ENCODE measurements around the gene TNRC6A. TPM values are rescaled to one million over a fixed set of nuclear protein-coding genes. Genes with fewer than 3 reads are reported as not detected.
"Not testable (repeated sequence)": the region's sequence is repeated elsewhere in the genome, so short reads cannot be mapped to it uniquely, and the experiment has no call there.

The TNRC6A gene
- total RNA-seq, 2 donors from 2014 or later, result 40.5 to 47.8 TPM

- not testable (repeated sequence) for H3K9me3 Mint-ChIP-seq; H3K4me1 Mint-ChIP-seq; H3K36me3 Mint-ChIP-seq (ENCODE audit: low read depth); H3K4me3 Mint-ChIP-seq; H3K27me3 Mint-ChIP-seq; H3K27ac Mint-ChIP-seq; ATAC-seq (replicated peaks)
Observed at GRCh38 chr16:24845031-24845365, 115.5 kb downstream of the TNRC6A start.

DNA sequence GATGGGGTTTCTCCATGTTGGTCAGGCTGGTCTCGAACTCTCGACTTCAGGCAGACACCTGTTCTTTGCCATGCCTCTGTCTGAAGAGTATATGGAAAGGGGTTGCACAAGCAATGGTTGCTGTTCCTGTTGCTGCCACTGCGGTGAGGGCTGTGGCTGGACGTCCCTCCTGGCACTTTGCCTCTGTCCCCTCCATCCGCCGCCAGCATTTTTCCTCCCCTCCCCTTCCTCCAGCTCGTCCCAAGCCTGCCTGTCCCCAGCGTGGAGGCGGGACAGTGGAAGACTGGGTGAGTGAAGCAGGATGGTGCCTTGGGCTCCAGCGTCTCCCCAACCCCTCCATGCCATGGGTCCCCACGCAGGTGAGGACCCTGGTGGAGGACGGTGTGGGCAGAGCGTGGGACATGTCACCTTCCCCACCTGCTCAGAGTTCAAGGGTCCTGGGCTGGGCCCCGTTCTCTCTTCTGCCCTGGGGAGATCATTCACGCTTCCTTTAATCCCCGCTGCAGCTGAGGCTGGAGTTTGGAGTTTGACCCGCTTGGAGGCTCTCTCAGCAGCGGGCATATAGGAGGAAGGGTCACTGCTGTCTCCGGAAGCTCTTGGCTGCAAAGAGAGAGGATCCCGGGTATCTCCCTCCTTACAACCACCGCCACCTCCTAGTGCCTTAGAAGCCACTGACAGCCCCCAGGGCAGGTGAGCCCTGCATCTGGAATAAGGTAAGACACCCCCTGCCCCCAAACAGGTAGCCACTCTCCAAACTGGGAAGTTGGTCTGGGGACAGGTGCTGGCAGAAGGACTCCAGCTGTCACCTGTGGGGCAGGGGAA, 116.5 kb downstream of the TNRC6A start, which contains the start of gene SLC5A11:
Gene SLC5A11, plus strand, starts transcription at position 238 of the 822 bp plus-strand sequence. CDS start 12,681 bp downstream, outside the sequence.
- H3K9me3 Mint-ChIP-seq, result no peaks in the 10 kb centered on the region
- no peaks in the 10 kb centered on the region for H3K36me3 Mint-ChIP-seq (ENCODE audit: low read depth)
- H3K27me3 Mint-ChIP-seq, result peaks cover 3% of the 10 kb centered on the region
- H3K4me3 Mint-ChIP-seq, result no peak within 1 kb of the TSS
- no peak within 1 kb of the TSS for H3K27ac Mint-ChIP-seq
- peaks cover 8% of the 10 kb centered on the region for H3K4me1 Mint-ChIP-seq
- ATAC-seq (replicated peaks), result no peak

DNA sequence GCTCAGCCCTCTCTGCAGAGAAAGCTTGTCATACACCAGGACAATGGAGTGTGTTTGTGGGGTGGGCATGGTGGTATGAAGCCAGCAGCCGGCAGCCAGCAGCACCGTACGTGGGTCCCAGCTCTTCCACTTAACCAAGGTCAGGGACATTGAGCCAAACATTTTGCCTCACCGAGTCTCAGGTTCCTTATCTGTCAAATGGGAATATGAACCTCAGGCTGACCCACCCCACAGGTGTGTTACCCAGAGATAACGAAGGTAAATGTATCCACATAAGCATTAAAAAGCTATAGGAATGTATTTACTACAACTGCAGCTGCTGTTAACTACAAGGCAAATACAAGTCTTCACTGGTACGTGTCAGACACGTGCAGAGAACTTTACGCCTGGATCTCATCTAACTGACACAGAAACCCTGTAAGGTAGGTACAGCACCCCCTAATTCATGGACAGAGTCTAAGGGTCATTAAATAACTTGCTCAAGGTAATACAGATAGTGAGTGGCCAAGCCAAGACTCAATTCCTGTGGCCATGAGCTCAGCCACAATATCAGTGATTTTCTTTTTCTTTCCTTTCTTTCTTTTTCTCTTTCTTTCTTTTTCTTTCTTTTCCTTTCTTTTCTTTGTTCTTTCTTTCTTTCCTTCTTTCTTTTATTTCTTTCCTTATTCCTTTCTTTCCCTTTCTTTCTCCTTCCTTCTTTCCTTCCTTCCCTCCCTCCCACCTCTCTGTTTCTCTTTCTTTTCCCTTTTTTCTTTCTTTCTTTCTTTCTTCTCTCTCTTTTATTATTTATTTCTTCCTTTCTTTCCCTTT, 117.3 kb downstream of the TNRC6A start:
- H3K36me3 Mint-ChIP-seq (ENCODE audit: low read depth), result no peaks in the 10 kb centered on the region
- peaks cover 3% of the 10 kb centered on the region for H3K27me3 Mint-ChIP-seq
- H3K4me1 Mint-ChIP-seq, result peaks cover 11% of the 10 kb centered on the region
- ATAC-seq (replicated peaks), result no peak
- H3K4me3 Mint-ChIP-seq, result no peak overlapping the region
- no peak overlapping the region for H3K27ac Mint-ChIP-seq
- no peaks in the 10 kb centered on the region for H3K9me3 Mint-ChIP-seq

GRCh38 chr16:24847358-24847664, 117.9 kb downstream of the TNRC6A start:
- Mint-ChIP-seq H3K27me3 (peaks cover 3% of the 10 kb centered on the region), H3K36me3 (ENCODE audit: low read depth) (no peaks in the 10 kb centered on the region), H3K9me3 (no peaks in the 10 kb centered on the region)

GRCh38 chr16:24848065-24848464, 118.6 kb downstream of the TNRC6A start:
- peaks cover 3% of the 10 kb centered on the region for H3K27me3 Mint-ChIP-seq
- H3K36me3 Mint-ChIP-seq (ENCODE audit: low read depth), result no peaks in the 10 kb centered on the region
- ATAC-seq (replicated peaks), result no peak
- H3K4me1 Mint-ChIP-seq, result peaks cover 16% of the 10 kb centered on the region
- no peak overlapping the region for H3K27ac Mint-ChIP-seq
- H3K9me3 Mint-ChIP-seq, result no peaks in the 10 kb centered on the region
- no peak overlapping the region for H3K4me3 Mint-ChIP-seq

More at GRCh38 chr16:24847358-24847664, 117.9 kb downstream of the TNRC6A start:
- no peak for ATAC-seq (replicated peaks)
- Mint-ChIP-seq H3K27ac (no peak overlapping the region), H3K4me1 (peaks cover 16% of the 10 kb centered on the region), H3K4me3 (no peak overlapping the region)

DNA sequence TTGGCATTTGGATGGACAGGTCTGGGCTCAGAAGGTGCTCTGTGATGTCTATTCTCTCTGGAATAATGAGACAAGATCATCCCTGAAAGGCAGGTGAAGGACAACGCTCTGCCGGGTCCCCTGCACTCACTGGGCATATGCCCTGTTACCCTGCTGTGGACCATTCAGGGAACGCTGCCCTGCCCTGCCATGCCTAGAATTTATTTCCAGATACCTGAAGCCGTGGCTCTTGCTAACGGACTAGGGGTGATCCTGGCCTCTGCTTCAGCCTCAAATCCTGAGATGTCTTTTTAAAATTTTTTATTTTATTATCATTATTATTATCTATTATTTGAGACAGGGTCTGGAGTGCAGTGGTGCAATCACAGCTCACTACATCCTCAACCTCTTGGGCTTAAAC, 120.2 kb downstream of the TNRC6A start:
- ATAC-seq (replicated peaks), result no peak
- no peaks in the 10 kb centered on the region for H3K9me3 Mint-ChIP-seq
- no peak overlapping the region for H3K27ac Mint-ChIP-seq
- no peak overlapping the region for H3K4me3 Mint-ChIP-seq
- no peaks in the 10 kb centered on the region for H3K36me3 Mint-ChIP-seq (ENCODE audit: low read depth)
- peaks cover 12% of the 10 kb centered on the region for H3K4me1 Mint-ChIP-seq
- peaks cover 3% of the 10 kb centered on the region for H3K27me3 Mint-ChIP-seq

DNA sequence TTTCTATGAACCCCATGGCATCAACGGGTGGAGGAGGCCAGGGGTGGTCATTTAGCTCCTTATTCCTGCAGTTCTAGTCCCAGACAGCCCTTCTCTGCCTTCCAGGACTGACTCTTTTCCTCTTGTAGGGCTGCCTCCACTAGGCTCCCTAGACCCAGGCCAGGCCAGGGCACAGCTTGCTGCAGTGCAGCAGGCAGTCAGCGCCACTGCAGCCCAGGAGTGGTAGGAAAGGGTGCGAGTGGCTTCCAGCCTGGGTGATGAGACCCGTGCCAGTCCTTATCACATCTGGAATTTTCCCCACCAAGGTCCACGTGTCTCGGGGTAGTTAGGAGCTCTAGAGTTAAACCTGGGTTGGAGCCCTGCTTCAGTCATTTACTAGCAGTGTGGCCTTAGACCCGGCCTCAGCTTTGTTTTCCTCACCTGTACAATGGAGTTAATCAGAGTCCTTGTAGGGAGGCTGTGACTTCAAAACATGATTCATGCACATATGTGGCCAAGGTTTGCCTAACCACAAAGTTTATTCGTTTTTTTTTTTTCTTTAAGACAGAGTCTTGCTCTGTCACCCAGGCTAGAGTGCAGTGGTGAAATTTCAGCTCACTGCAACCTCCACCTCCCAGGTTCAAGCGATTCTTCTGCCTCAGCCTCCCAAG, 121.0 kb downstream of the TNRC6A start:
- Mint-ChIP-seq H3K9me3 (no peaks in the 10 kb centered on the region), H3K27ac (peak overlapping the region; percentile 72), H3K4me1 (peaks cover 12% of the 10 kb centered on the region), H3K27me3 (peaks cover 3% of the 10 kb centered on the region), H3K36me3 (ENCODE audit: low read depth) (no peaks in the 10 kb centered on the region), H3K4me3 (peak overlapping the region; percentile 23)
- peak; percentile 80 for ATAC-seq (replicated peaks)

DNA sequence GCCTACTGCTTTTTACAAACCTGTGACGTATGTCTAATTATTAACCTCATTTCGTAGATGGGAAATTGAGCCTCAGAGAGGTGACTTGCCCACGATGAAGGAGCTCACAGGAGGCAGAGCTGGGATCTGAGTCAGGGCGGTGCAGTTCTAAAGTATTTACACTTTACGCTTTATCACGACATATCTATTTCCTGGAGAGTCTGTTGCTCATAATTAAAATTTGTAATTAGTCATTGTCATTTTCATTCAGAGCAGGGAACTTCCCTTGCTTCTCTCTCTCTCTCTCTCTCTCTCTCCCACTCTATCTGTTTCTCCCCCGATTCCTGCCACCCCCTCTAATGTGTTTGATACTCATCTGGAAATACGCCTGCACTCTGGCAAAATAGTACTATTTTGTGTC, 122.2 kb downstream of the TNRC6A start:
- ATAC-seq (replicated peaks), result peak; percentile 87
- Mint-ChIP-seq H3K27ac (peak overlapping the region; percentile 3), H3K27me3 (peaks cover 7% of the 10 kb centered on the region), H3K4me3 (peak overlapping the region; percentile 41), H3K36me3 (ENCODE audit: low read depth) (no peaks in the 10 kb centered on the region), H3K9me3 (no peaks in the 10 kb centered on the region), H3K4me1 (peaks cover 12% of the 10 kb centered on the region)

DNA sequence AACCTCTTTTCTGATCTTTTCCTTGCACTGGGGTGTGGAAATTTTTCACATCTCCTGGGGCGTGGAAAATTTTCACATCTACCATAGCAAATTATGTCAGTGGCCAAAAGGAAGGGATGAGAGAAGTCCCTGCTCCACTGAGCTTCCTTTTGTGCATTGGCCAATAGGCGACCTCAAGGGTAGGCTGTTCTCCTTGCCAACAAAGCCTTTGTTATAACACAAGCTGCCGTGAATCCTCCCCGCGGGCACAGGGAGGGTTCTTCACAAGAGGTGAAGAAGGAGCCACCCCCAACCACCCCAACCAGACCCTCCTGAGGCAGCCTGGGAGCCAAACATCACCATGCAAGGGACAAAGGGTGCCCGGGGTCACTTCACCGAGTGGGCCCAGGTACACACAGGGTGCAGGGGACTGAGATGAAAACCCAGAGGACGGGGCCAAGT, 122.8 kb downstream of the TNRC6A start:
- Mint-ChIP-seq H3K27me3 (peaks cover 7% of the 10 kb centered on the region), H3K36me3 (ENCODE audit: low read depth) (no peaks in the 10 kb centered on the region), H3K4me1 (peaks cover 12% of the 10 kb centered on the region), H3K9me3 (no peaks in the 10 kb centered on the region), H3K4me3 (peak overlapping the region; percentile 41), H3K27ac (peak overlapping the region; percentile 3)
- ATAC-seq (replicated peaks), result no peak

- Mint-ChIP-seq H3K36me3 (ENCODE audit: low read depth) (no peaks in the 10 kb centered on the region), H3K4me1 (peaks cover 12% of the 10 kb centered on the region), H3K9me3 (no peaks in the 10 kb centered on the region), H3K27me3 (peaks cover 11% of the 10 kb centered on the region), H3K27ac (no peak overlapping the region), H3K4me3 (no peak overlapping the region)
- ATAC-seq (replicated peaks), result peak; percentile 20
Observed at GRCh38 chr16:24853169-24853824, 123.8 kb downstream of the TNRC6A start.

DNA sequence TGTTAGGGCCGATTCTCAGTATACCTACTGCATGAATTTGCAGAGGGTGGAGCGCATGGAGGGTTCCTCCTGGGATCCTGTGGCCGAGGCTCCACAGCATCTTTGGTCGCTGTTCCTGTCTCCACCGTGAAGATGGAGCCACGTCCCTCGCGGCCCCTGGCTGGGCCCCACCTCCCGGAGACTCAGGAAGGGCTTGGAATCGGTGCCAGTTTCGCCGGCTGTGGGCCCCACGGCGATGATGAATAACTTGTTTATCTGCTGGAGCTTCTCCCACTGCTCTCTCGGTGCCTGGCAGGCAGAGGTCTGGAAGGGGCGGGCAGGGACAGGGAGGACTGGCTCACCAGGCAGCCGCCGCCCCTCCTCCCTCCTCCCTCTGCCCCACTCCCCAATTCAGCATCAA, 124.4 kb downstream of the TNRC6A start:
- H3K27ac Mint-ChIP-seq, result no peak overlapping the region
- H3K27me3 Mint-ChIP-seq, result peaks cover 13% of the 10 kb centered on the region
- peaks cover 12% of the 10 kb centered on the region for H3K4me1 Mint-ChIP-seq
- no peak overlapping the region for H3K4me3 Mint-ChIP-seq
- no peaks in the 10 kb centered on the region for H3K36me3 Mint-ChIP-seq (ENCODE audit: low read depth)
- H3K9me3 Mint-ChIP-seq, result no peaks in the 10 kb centered on the region
- ATAC-seq (replicated peaks), result no peak

- Mint-ChIP-seq H3K4me1 (peaks cover 12% of the 10 kb centered on the region), H3K27ac (no peak overlapping the region)
Observed at GRCh38 chr16:24854607-24855171, 125.2 kb downstream of the TNRC6A start.

GRCh38 chr16:24855678-24856077, 126.2 kb downstream of the TNRC6A start:
- Mint-ChIP-seq H3K27me3 (peaks cover 13% of the 10 kb centered on the region), H3K9me3 (no peaks in the 10 kb centered on the region), H3K27ac (no peak overlapping the region), H3K4me1 (peaks cover 7% of the 10 kb centered on the region), H3K36me3 (ENCODE audit: low read depth) (no peaks in the 10 kb centered on the region), H3K4me3 (no peak overlapping the region)
- ATAC-seq (replicated peaks), result no peak

More at GRCh38 chr16:24854607-24855171, 125.2 kb downstream of the TNRC6A start:
- no peak overlapping the region for H3K4me3 Mint-ChIP-seq
- H3K36me3 Mint-ChIP-seq (ENCODE audit: low read depth), result no peaks in the 10 kb centered on the region
- peaks cover 13% of the 10 kb centered on the region for H3K27me3 Mint-ChIP-seq
- no peak for ATAC-seq (replicated peaks)
- no peaks in the 10 kb centered on the region for H3K9me3 Mint-ChIP-seq

GRCh38 chr16:24856871-24857270, 127.4 kb downstream of the TNRC6A start:
- H3K9me3 Mint-ChIP-seq; ATAC-seq (replicated peaks): not testable (repeated sequence)

More at GRCh38 chr16:24856871-24857270, 127.4 kb downstream of the TNRC6A start:
- peaks cover 13% of the 10 kb centered on the region for H3K27me3 Mint-ChIP-seq
- not testable (repeated sequence) for H3K4me3 Mint-ChIP-seq; H3K36me3 Mint-ChIP-seq (ENCODE audit: low read depth); H3K27ac Mint-ChIP-seq; H3K4me1 Mint-ChIP-seq
